CD14-positive monocyte (primary cell): ENCODE measurements around the gene LPGAT1. TPM values are rescaled to one million over a fixed set of nuclear protein-coding genes. Genes with fewer than 3 reads are reported as not detected.

Experiments
- DNase-seq, 3 donors: peaks; one replicate each; pipeline ENCODE4 v3.0.0-alpha.2; 2011 to 2022
- H2AFZ ChIP-seq: 2 replicates; pipeline ENCODE4 v1.6.0; 2012; ENCODE audit warnings: mild to moderate bottlenecking, low read depth, low read length, inconsistent platforms; ENCODE audit not compliant: insufficient read depth, poor library complexity, severe bottlenecking
- H3K27ac ChIP-seq, 2 donors: 1 replicate in 1 of 2; 2 replicates in 1 of 2; pipeline ENCODE4 v1.5.1; 2012 to 2013; ENCODE audit warnings: low read length in 2 of 2, control low read depth in 1 of 2, inconsistent platforms in 1 of 2, low read depth in 1 of 2, mild to moderate bottlenecking in 1 of 2
- H3K27me3 ChIP-seq, 2 donors: one replicate each; pipeline versions ENCODE4 v1.6.0 to v1.6.1; 2011 to 2013; ENCODE audit warnings: low read length in 2 of 2; ENCODE audit not compliant: control insufficient read depth in 2 of 2, insufficient read depth in 2 of 2
- H3K36me3 ChIP-seq, 2 donors: replicated peaks in 1 of 2; 1 replicate in 1 of 2; 2 replicates in 1 of 2; pipeline versions ENCODE4 v1.5.1 to v1.6.1; 2012 to 2013; ENCODE audit warnings: low read length in 2 of 2, control low read depth in 1 of 2, inconsistent platforms in 1 of 2, mild to moderate bottlenecking in 1 of 2; ENCODE audit not compliant: insufficient read depth in 2 of 2, control insufficient read depth in 1 of 2
- H3K4me1 ChIP-seq, 2 donors: 1 replicate in 1 of 2; 2 replicates in 1 of 2; pipeline versions ENCODE4 v1.5.1 to v1.6.1; 2012 to 2013; ENCODE audit warnings: low read length in 2 of 2, control low read depth in 1 of 2, inconsistent platforms in 1 of 2, mild to moderate bottlenecking in 1 of 2, moderate library complexity in 1 of 2; ENCODE audit not compliant: insufficient read depth in 2 of 2, control insufficient read depth in 1 of 2
- H3K4me2 ChIP-seq: replicated peaks from 2 replicates; pipeline ENCODE3; 2012; ENCODE audit warnings: low read length, moderate library complexity, mild to moderate bottlenecking; ENCODE audit not compliant: poor library complexity, severe bottlenecking; ENCODE audit errors: extremely low read depth
- H3K4me3 ChIP-seq, 3 experiments: fragments of 200-600 bp in 1 of 3; sonication (generic) in 1 of 3; replicated peaks in 1 of 3; 1 replicate in 2 of 3; 2 replicates in 1 of 3; pipeline ENCODE4 v1.5.1; 2011 to 2013; ENCODE audit warnings: low read length in 3 of 3, mild to moderate bottlenecking in 3 of 3, control low read depth in 2 of 3, low read depth in 2 of 3, inconsistent platforms in 1 of 3, moderate library complexity in 1 of 3
- H3K79me2 ChIP-seq: 2 replicates; pipeline ENCODE4 v1.6.0; 2012; ENCODE audit warnings: mild to moderate bottlenecking, control low read depth, inconsistent platforms, low read length, moderate library complexity; ENCODE audit not compliant: insufficient read depth
- H3K9ac ChIP-seq: 2 replicates; pipeline ENCODE4 v1.6.0; 2017; ENCODE audit warnings: low read length, mild to moderate bottlenecking; ENCODE audit not compliant: insufficient read depth, poor library complexity, severe bottlenecking
- H3K9me3 ChIP-seq, 2 donors: replicated peaks in 1 of 2; 1 replicate in 1 of 2; 2 replicates in 1 of 2; pipeline versions ENCODE4 v1.5.1 to v1.6.1; 2012 to 2013; ENCODE audit warnings: low read length in 2 of 2, control low read depth in 1 of 2; ENCODE audit not compliant: control insufficient read depth in 1 of 2, insufficient read depth in 1 of 2
- H4K20me1 ChIP-seq: 2 replicates; pipeline ENCODE4 v1.6.0; 2012; ENCODE audit warnings: mild to moderate bottlenecking, low read length, control low read depth, moderate library complexity; ENCODE audit not compliant: insufficient read depth
- H3K27ac Mint-ChIP-seq, 7 donors: one replicate each; pipeline ENCODE4 v1.8.0; 2020; ENCODE audit warnings: mild to moderate bottlenecking in 7 of 7, mixed read lengths in 7 of 7, moderate library complexity in 6 of 7, inconsistent platforms in 2 of 7
- H3K27me3 Mint-ChIP-seq, 3 donors: one replicate each; pipeline ENCODE4 v1.8.0; 2021 to 2022; ENCODE audit warnings: low read depth in 3 of 3, mild to moderate bottlenecking in 3 of 3, mixed read lengths in 3 of 3, moderate library complexity in 3 of 3, inconsistent platforms in 1 of 3
- H3K36me3 Mint-ChIP-seq, 2 donors: one replicate each; pipeline ENCODE4 v1.8.0; 2020; ENCODE audit warnings: mixed read lengths in 2 of 2, inconsistent platforms in 1 of 2, mild to moderate bottlenecking in 1 of 2
- H3K4me1 Mint-ChIP-seq: one replicate; pipeline ENCODE4 v1.8.0; 2020; ENCODE audit warnings: mild to moderate bottlenecking, mixed read lengths
- H3K4me3 Mint-ChIP-seq, 2 donors: one replicate each; pipeline ENCODE4 v1.8.0; 2020; ENCODE audit warnings: mild to moderate bottlenecking in 2 of 2, mixed read lengths in 2 of 2, moderate library complexity in 1 of 2
- H3K9me3 Mint-ChIP-seq, 7 donors: one replicate each; pipeline ENCODE4 v1.8.0; 2020 to 2022; ENCODE audit warnings: mixed read lengths in 7 of 7, mild to moderate bottlenecking in 6 of 7, moderate library complexity in 6 of 7, inconsistent platforms in 2 of 7
- WGBS: methylation state at CpG from one replicate; pipeline ENCODE4 v1.1.5; 2013; ENCODE audit warnings: missing lambda C conversion rate; ENCODE audit not compliant: insufficient coverage; 5-methylcytosine and 5-hydroxymethylcytosine counted together
- intact Hi-C, 2 donors: fragments of 100-400 bp; cut with micrococcal nuclease; formaldehyde crosslinking; loops; one replicate each; pipeline versions ENCODE4 v1.15.0 to v1.15.1; 2023
- polyA plus RNA-seq, 3 donors: library from polyadenylated mRNA; depleted of rRNA in 1 of 3; unstranded in 2 of 3; stranded (reverse) in 1 of 3; fragments of 300-500 nt in 2 of 3; fragments of >200 nt in 1 of 3; fragmentation: Illumina TruSeq in 2 of 3; gene quantifications; 1 replicate in 2 of 3; 2 replicates in 1 of 3; pipeline ENCODE4 v1.2.3, GENCODE V29; 2012 to 2021
- TF ChIP-seq, protein P1 (sequence below): fragments of 200-600 bp; IDR thresholded peaks from one replicate; pipeline ENCODE4 v1.8.0; 2022; ENCODE audit warnings: antibody characterized with exemption, mild to moderate bottlenecking

The LPGAT1 gene
- polyA plus RNA-seq, 3 donors: 19.5 to 52.1 (median 40.2) TPM

DNA sequence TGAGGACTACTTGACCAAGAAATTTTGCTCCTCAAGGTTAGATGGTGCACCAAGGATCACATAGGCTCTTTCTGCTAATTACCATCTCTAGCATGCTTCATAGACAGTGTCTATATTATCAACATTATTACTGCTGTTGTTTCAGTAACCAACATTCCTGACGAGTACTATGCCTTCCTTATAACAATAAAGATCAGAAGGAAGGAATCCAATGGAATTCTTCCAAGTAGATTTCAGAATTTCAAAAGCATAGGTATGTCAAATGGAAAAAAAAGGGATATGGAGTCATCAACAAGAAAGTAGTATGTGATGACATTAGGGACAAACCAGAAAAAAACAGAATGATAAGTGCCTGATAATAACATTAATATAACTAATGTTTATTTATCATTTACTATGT lies 39.6 kb upstream of the LPGAT1 start:
- no CpG with 5 or more reads among the region's 1 CpG for WGBS
- DNase-seq: no peak
- H3K4me3 ChIP-seq: no peak overlapping the region
- no peak overlapping the region for H3K9ac ChIP-seq
- intact Hi-C loops: no loop called here
- H3K4me1 ChIP-seq: no peaks in the 10 kb centered on the region
- Mint-ChIP-seq H3K36me3 (no peaks in the 10 kb centered on the region), H3K27ac (no peak overlapping the region), H3K4me3 (no peak overlapping the region), H3K27me3 (peaks cover 0 to 2% (median 2%) of the 10 kb centered on the region in 3 donors), H3K9me3 (peaks cover 6 to 17% (median 12%) of the 10 kb centered on the region in 7 donors), H3K4me1 (no peaks in the 10 kb centered on the region)
- H3K79me2 ChIP-seq: no peaks in the 10 kb centered on the region
- no peak overlapping the region for H3K27ac ChIP-seq
- H3K4me2 ChIP-seq: no peak overlapping the region
- H4K20me1 ChIP-seq: no peaks in the 10 kb centered on the region
- H3K36me3 ChIP-seq: no peaks in the 10 kb centered on the region
- H3K27me3 ChIP-seq: no peaks in the 10 kb centered on the region
- TF ChIP-seq, protein P1, sequence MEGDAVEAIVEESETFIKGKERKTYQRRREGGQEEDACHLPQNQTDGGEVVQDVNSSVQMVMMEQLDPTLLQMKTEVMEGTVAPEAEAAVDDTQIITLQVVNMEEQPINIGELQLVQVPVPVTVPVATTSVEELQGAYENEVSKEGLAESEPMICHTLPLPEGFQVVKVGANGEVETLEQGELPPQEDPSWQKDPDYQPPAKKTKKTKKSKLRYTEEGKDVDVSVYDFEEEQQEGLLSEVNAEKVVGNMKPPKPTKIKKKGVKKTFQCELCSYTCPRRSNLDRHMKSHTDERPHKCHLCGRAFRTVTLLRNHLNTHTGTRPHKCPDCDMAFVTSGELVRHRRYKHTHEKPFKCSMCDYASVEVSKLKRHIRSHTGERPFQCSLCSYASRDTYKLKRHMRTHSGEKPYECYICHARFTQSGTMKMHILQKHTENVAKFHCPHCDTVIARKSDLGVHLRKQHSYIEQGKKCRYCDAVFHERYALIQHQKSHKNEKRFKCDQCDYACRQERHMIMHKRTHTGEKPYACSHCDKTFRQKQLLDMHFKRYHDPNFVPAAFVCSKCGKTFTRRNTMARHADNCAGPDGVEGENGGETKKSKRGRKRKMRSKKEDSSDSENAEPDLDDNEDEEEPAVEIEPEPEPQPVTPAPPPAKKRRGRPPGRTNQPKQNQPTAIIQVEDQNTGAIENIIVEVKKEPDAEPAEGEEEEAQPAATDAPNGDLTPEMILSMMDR: no peak
- H3K9me3 ChIP-seq: no peaks in the 10 kb centered on the region
- no peak overlapping the region for H2AFZ ChIP-seq

DNA sequence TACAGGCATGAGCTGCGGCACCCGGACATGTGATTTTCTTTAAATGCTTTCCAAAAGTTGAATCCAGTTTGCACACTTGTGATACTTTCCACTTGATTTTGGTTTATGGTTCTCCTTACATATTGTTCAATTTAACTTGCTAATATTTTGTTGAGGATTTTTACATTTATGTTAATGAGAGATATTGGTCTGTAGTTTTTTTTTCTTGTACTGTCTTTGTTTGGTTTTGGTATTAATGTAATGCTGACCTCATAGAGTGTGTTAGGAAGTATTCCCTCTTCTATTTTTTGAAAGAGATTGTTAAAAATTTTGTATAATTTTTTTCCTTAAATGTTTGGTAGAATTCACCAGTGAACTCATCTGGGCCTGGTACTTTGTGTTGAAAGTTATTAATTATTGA lies 34.6 kb upstream of the LPGAT1 start:
- Histone ChIP-seq H3K9ac (no peak overlapping the region), H2AFZ (no peak overlapping the region), H3K4me2 (no peak overlapping the region), H3K27ac (no peak overlapping the region), H4K20me1 (no peaks in the 10 kb centered on the region), H3K79me2 (no peaks in the 10 kb centered on the region), H3K4me3 (no peak overlapping the region), H3K9me3 (peaks cover 0 to 2% of the 10 kb centered on the region in 2 donors), H3K36me3 (no peaks in the 10 kb centered on the region), H3K4me1 (no peaks in the 10 kb centered on the region), H3K27me3 (no peaks in the 10 kb centered on the region)
- no peak for DNase-seq
- H3K27ac Mint-ChIP-seq: no peak overlapping the region
- no peak overlapping the region for H3K4me3 Mint-ChIP-seq
- TF ChIP-seq, protein P1: no peak
- intact Hi-C loops: no loop called here
- WGBS: no CpG with 5 or more reads among the region's 2 CpGs
- H3K36me3 Mint-ChIP-seq: no peaks in the 10 kb centered on the region
- peaks cover 12 to 25% (median 15%) of the 10 kb centered on the region in 7 donors for H3K9me3 Mint-ChIP-seq
- H3K4me1 Mint-ChIP-seq: no peaks in the 10 kb centered on the region
- H3K27me3 Mint-ChIP-seq: peaks cover 0 to 2% (median 2%) of the 10 kb centered on the region in 3 donors
